Activated naive CD8-positive, alpha-beta T cell treated with anti-CD3 and anti-CD28 coated beads for 36 hours (primary cell): ENCODE results near the gene WDR82. TPM values are rescaled to one million over a fixed set of nuclear protein-coding genes. Genes with fewer than 3 reads are reported as not detected.
"Not testable (repeated sequence)": the region's sequence is repeated elsewhere in the genome, so short reads cannot be mapped to it uniquely, and the experiment has no call there.

ENCODE experiments used
- DNase-seq: peaks from one replicate; pipeline ENCODE4 v3.0.0; 2021
- H3K27ac Mint-ChIP-seq: one replicate; pipeline ENCODE4 v1.8.0; 2022; ENCODE audit warnings: mild to moderate bottlenecking, moderate library complexity, mixed read lengths
- H3K27me3 Mint-ChIP-seq: one replicate; pipeline ENCODE4 v1.8.0; 2022; ENCODE audit warnings: mild to moderate bottlenecking, mixed read lengths
- H3K36me3 Mint-ChIP-seq: one replicate; pipeline ENCODE4 v1.8.0; 2021; ENCODE audit warnings: mild to moderate bottlenecking, mixed read lengths
- H3K4me1 Mint-ChIP-seq: one replicate; pipeline ENCODE4 v1.8.0; 2021; ENCODE audit warnings: mixed read lengths
- H3K4me3 Mint-ChIP-seq: one replicate; pipeline ENCODE4 v1.8.0; 2022; ENCODE audit warnings: mild to moderate bottlenecking, moderate library complexity, mixed read lengths
- H3K9me3 Mint-ChIP-seq: one replicate; pipeline ENCODE4 v1.8.0; 2022; ENCODE audit warnings: mixed read lengths
- total RNA-seq, 2 experiments: library from RNA; stranded (reverse); gene quantifications; one replicate each; pipeline ENCODE4 v1.2.3, GENCODE V29; 2021

Gene WDR82
- total RNA-seq, 2 experiments from 2014 or later: 121 to 123 TPM

GRCh38 chr3:52283306-52283705 lies 4.9 kb upstream of the WDR82 start:
- no peak for DNase-seq
- Mint-ChIP-seq H3K9me3 (no peaks in the 10 kb centered on the region), H3K4me3 (no peak overlapping the region), H3K36me3 (peaks cover 36% of the 10 kb centered on the region), H3K27ac (peak overlapping the region; percentile 72), H3K4me1 (peaks cover 55% of the 10 kb centered on the region), H3K27me3 (peaks cover 4% of the 10 kb centered on the region)

GRCh38 chr3:52281981-52282801 lies 3.7 kb upstream of the WDR82 start:
- Mint-ChIP-seq H3K4me1 (peaks cover 55% of the 10 kb centered on the region), H3K27me3 (peaks cover 4% of the 10 kb centered on the region)
- no peak for DNase-seq

GRCh38 chr3:52280050-52280461 lies 1.6 kb upstream of the WDR82 start:
- DNase-seq: no peak
- Mint-ChIP-seq H3K27me3 (peaks cover 4% of the 10 kb centered on the region), H3K27ac (peak overlapping the region; percentile 95), H3K4me3 (peak overlapping the region; percentile 94), H3K4me1 (peaks cover 49% of the 10 kb centered on the region), H3K36me3 (peaks cover 56% of the 10 kb centered on the region), H3K9me3 (no peaks in the 10 kb centered on the region)

More at GRCh38 chr3:52281981-52282801, 3.7 kb upstream of the WDR82 start:
- Mint-ChIP-seq H3K36me3 (peaks cover 41% of the 10 kb centered on the region), H3K9me3 (no peaks in the 10 kb centered on the region), H3K4me3 (peak overlapping the region; percentile 48), H3K27ac (peak overlapping the region; percentile 86)

- Mint-ChIP-seq H3K27ac (peak overlapping the region; percentile 95), H3K9me3 (no peaks in the 10 kb centered on the region), H3K27me3 (peaks cover 4% of the 10 kb centered on the region), H3K4me3 (peak overlapping the region; percentile 94), H3K36me3 (peaks cover 60% of the 10 kb centered on the region), H3K4me1 (peaks cover 50% of the 10 kb centered on the region)
- no peak for DNase-seq
Measured at GRCh38 chr3:52279596-52279995, 1.1 kb upstream of the WDR82 start.

GRCh38 chr3:52277972-52278509 lies 408 bp downstream of the WDR82 start:
- Mint-ChIP-seq H3K4me1 (peaks cover 56% of the 10 kb centered on the region), H3K9me3 (no peaks in the 10 kb centered on the region), H3K36me3 (peaks cover 73% of the 10 kb centered on the region), H3K4me3 (peak overlapping the region; percentile 94), H3K27ac (peak overlapping the region; percentile 95), H3K27me3 (peaks cover 4% of the 10 kb centered on the region)
- no peak for DNase-seq

GRCh38 chr3:52277071-52277964 lies 1.1 kb downstream of the WDR82 start:
- peaks cover 4% of the 10 kb centered on the region for H3K27me3 Mint-ChIP-seq
- peaks cover 57% of the 10 kb centered on the region for H3K4me1 Mint-ChIP-seq
- peak overlapping the region; percentile 95 for H3K27ac Mint-ChIP-seq
- peak overlapping the region; percentile 94 for H3K4me3 Mint-ChIP-seq
- peaks cover 79% of the 10 kb centered on the region for H3K36me3 Mint-ChIP-seq
- peak; percentile 85 for DNase-seq
- H3K9me3 Mint-ChIP-seq: no peaks in the 10 kb centered on the region

GRCh38 chr3:52274781-52275180 lies 3.7 kb downstream of the WDR82 start:
- H3K27ac Mint-ChIP-seq: peak overlapping the region; percentile 95
- H3K9me3 Mint-ChIP-seq, DNase-seq, H3K27me3 Mint-ChIP-seq: not testable (repeated sequence)
- H3K4me1 Mint-ChIP-seq: peaks cover 63% of the 10 kb centered on the region
- peaks cover 83% of the 10 kb centered on the region for H3K36me3 Mint-ChIP-seq
- H3K4me3 Mint-ChIP-seq: peak overlapping the region; percentile 94

- Mint-ChIP-seq H3K27ac (peak overlapping the region; percentile 95), H3K9me3 (no peaks in the 10 kb centered on the region), H3K4me3 (peak overlapping the region; percentile 94), H3K4me1 (peaks cover 73% of the 10 kb centered on the region), H3K27me3 (no peaks in the 10 kb centered on the region), H3K36me3 (peaks cover 89% of the 10 kb centered on the region)
- no peak for DNase-seq
Measured at GRCh38 chr3:52272831-52273230, 5.6 kb downstream of the WDR82 start.

- not testable (repeated sequence) for H3K27me3 Mint-ChIP-seq, DNase-seq, H3K9me3 Mint-ChIP-seq
- Mint-ChIP-seq H3K27ac (peak overlapping the region; percentile 95), H3K4me3 (peak overlapping the region; percentile 72), H3K4me1 (peaks cover 80% of the 10 kb centered on the region), H3K36me3 (peaks cover 90% of the 10 kb centered on the region)
Measured at GRCh38 chr3:52272172-52272571, 6.3 kb downstream of the WDR82 start.

- Mint-ChIP-seq H3K27ac (peak overlapping the region; percentile 95), H3K27me3 (no peaks in the 10 kb centered on the region), H3K4me3 (peak overlapping the region; percentile 72), H3K4me1 (peaks cover 84% of the 10 kb centered on the region), H3K36me3 (peaks cover 85% of the 10 kb centered on the region), H3K9me3 (no peaks in the 10 kb centered on the region)
- DNase-seq: no peak
Measured at GRCh38 chr3:52270252-52270754, 8.1 kb downstream of the WDR82 start.

GRCh38 chr3:52269776-52270175 lies 8.7 kb downstream of the WDR82 start:
- Mint-ChIP-seq H3K9me3 (no peaks in the 10 kb centered on the region), H3K4me1 (peaks cover 86% of the 10 kb centered on the region), H3K27me3 (no peaks in the 10 kb centered on the region), H3K36me3 (peaks cover 84% of the 10 kb centered on the region), H3K27ac (peak overlapping the region; percentile 95), H3K4me3 (peak overlapping the region; percentile 72)
- DNase-seq: no peak

GRCh38 chr3:52268036-52268435 lies 10.4 kb downstream of the WDR82 start:
- Mint-ChIP-seq H3K4me1 (peaks cover 83% of the 10 kb centered on the region), H3K27me3 (no peaks in the 10 kb centered on the region), H3K4me3 (peak overlapping the region; percentile 57), H3K9me3 (no peaks in the 10 kb centered on the region), H3K36me3 (peaks cover 84% of the 10 kb centered on the region), H3K27ac (peak overlapping the region; percentile 95)
- DNase-seq: peak; percentile 65

GRCh38 chr3:52265387-52265786 lies 13.1 kb downstream of the WDR82 start:
- H3K27ac Mint-ChIP-seq: peak overlapping the region; percentile 31
- peaks cover 80% of the 10 kb centered on the region for H3K36me3 Mint-ChIP-seq
- H3K27me3 Mint-ChIP-seq: no peaks in the 10 kb centered on the region
- H3K4me3 Mint-ChIP-seq: no peak overlapping the region
- no peaks in the 10 kb centered on the region for H3K9me3 Mint-ChIP-seq
- DNase-seq: no peak
- H3K4me1 Mint-ChIP-seq: peaks cover 76% of the 10 kb centered on the region

GRCh38 chr3:52262447-52262846 lies 16.0 kb downstream of the WDR82 start:
- H3K27me3 Mint-ChIP-seq: no peaks in the 10 kb centered on the region
- H3K4me3 Mint-ChIP-seq: no peak overlapping the region
- peaks cover 86% of the 10 kb centered on the region for H3K36me3 Mint-ChIP-seq
- peaks cover 72% of the 10 kb centered on the region for H3K4me1 Mint-ChIP-seq
- peak overlapping the region; percentile 79 for H3K27ac Mint-ChIP-seq
- DNase-seq: no peak
- no peaks in the 10 kb centered on the region for H3K9me3 Mint-ChIP-seq

GRCh38 chr3:52259448-52259847 lies 19.0 kb downstream of the WDR82 start:
- Mint-ChIP-seq H3K27ac (peak overlapping the region; percentile 79), H3K36me3 (peaks cover 87% of the 10 kb centered on the region), H3K4me3 (no peak overlapping the region), H3K9me3 (no peaks in the 10 kb centered on the region), H3K27me3 (no peaks in the 10 kb centered on the region), H3K4me1 (peaks cover 84% of the 10 kb centered on the region)
- DNase-seq: no peak
